CD4-positive, alpha-beta memory T cell (primary cell): ENCODE measurements around the gene UBXN11. TPM values are rescaled to one million over a fixed set of nuclear protein-coding genes. Genes with fewer than 3 reads are reported as not detected.

Experiments
- CTCF ChIA-PET: fragments of 350-600 bp; sonication (Branson Sonifier 250); formaldehyde crosslinking; loops from one replicate; lab custom pipeline; 2021; ENCODE audit warnings: inconsistent platforms; ENCODE audit not compliant: partially characterized antibody; lab: Charles Lee
- POLR2A ChIA-PET: fragments of 350-600 bp; sonication (Branson Sonifier 250); formaldehyde crosslinking; loops from one replicate; lab custom pipeline; 2021; ENCODE audit not compliant: partially characterized antibody; lab: Charles Lee
- DNase-seq, 5 donors: peaks; one replicate each; pipeline versions ENCODE4 v3.0.0 to v3.0.0-alpha.2; 2020 to 2022; ENCODE audit warnings: mixed read lengths in 1 of 5
- H3K27ac ChIP-seq: one replicate; pipeline ENCODE4 v1.7.0; 2013; ENCODE audit warnings: low read depth, low read length
- H3K27me3 ChIP-seq: 2 replicates; pipeline ENCODE4 v1.7.0; 2013; ENCODE audit warnings: mild to moderate bottlenecking, low read length, moderate library complexity; ENCODE audit not compliant: insufficient read depth
- H3K36me3 ChIP-seq: 2 replicates; pipeline ENCODE4 v1.7.0; 2013; ENCODE audit warnings: mild to moderate bottlenecking, low read length, moderate library complexity; ENCODE audit not compliant: insufficient read depth
- H3K4me1 ChIP-seq: 2 replicates; pipeline ENCODE4 v1.7.0; 2013; ENCODE audit warnings: mild to moderate bottlenecking, low read length, moderate library complexity; ENCODE audit not compliant: insufficient read depth
- H3K4me3 ChIP-seq, 2 donors: one replicate each; pipeline ENCODE4 v1.7.0; 2013; ENCODE audit warnings: low read length in 2 of 2, mild to moderate bottlenecking in 1 of 2
- H3K9me3 ChIP-seq, 2 donors: one replicate each; pipeline ENCODE4 v1.7.0; 2013; ENCODE audit warnings: low read length in 2 of 2, control low read depth in 1 of 2; ENCODE audit not compliant: control insufficient read depth in 1 of 2
- H3K27ac Mint-ChIP-seq, 7 donors: one replicate each; pipeline ENCODE4 v1.8.0; 2020 to 2021; ENCODE audit warnings: mixed read lengths in 7 of 7, mild to moderate bottlenecking in 6 of 7, inconsistent platforms in 3 of 7, moderate library complexity in 3 of 7
- H3K27me3 Mint-ChIP-seq, 2 donors: one replicate each; pipeline ENCODE4 v1.8.0; 2020 to 2021; ENCODE audit warnings: mixed read lengths in 2 of 2
- H3K36me3 Mint-ChIP-seq, 2 donors: one replicate each; pipeline ENCODE4 v1.8.0; 2020 to 2021; ENCODE audit warnings: mixed read lengths in 2 of 2, inconsistent platforms in 1 of 2, mild to moderate bottlenecking in 1 of 2
- H3K4me1 Mint-ChIP-seq, 4 donors: one replicate each; pipeline ENCODE4 v1.8.0; 2020 to 2021; ENCODE audit warnings: mixed read lengths in 4 of 4, mild to moderate bottlenecking in 1 of 4
- H3K4me3 Mint-ChIP-seq, 8 donors: one replicate each; pipeline ENCODE4 v1.8.0; 2020 to 2021; ENCODE audit warnings: mixed read lengths in 8 of 8, mild to moderate bottlenecking in 7 of 8, moderate library complexity in 6 of 8, inconsistent platforms in 3 of 8
- H3K9me3 Mint-ChIP-seq, 8 donors: one replicate each; pipeline ENCODE4 v1.8.0; 2020 to 2021; ENCODE audit warnings: mixed read lengths in 8 of 8, mild to moderate bottlenecking in 5 of 8, inconsistent platforms in 3 of 8, moderate library complexity in 1 of 8
- intact Hi-C: fragments of 100-400 bp; cut with micrococcal nuclease; formaldehyde crosslinking; loops from one replicate; pipeline ENCODE4 v1.15.1; 2023
- polyA plus RNA-seq, 2 donors: library from polyadenylated mRNA; unstranded; fragments of 300-500 nt; fragmentation: Illumina TruSeq; gene quantifications; one replicate each; pipeline ENCODE4 v1.2.3, GENCODE V29; 2021
- total RNA-seq, 2 experiments: library from RNA; stranded (reverse); gene quantifications; one replicate each; pipeline ENCODE4 v1.2.3, GENCODE V29; 2021

UBXN11 gene
- total and polyA plus RNA-seq, 4 experiments from 2014 or later = 13.3 to 117 (median 66.4) TPM

- POLR2A ChIA-PET = interaction anchor here (33.0 to 38.6 kb wide), 2 partner anchors 8 to 11 kb away, joined by 3358 read pairs; partner anchors contain the start of genes CD52, SH3BGRL3 and UBXN11
- H3K4me3 Mint-ChIP-seq = no peak overlapping the region
Observed at GRCh38 chr1:26300578-26301275, 5.7 kb downstream of the UBXN11 start.

GRCh38 chr1:26297791-26298124, 8.7 kb downstream of the UBXN11 start:
- peaks cover 0 to 4% of the 10 kb centered on the region in 2 donors for H3K36me3 Mint-ChIP-seq
- Histone ChIP-seq H3K9me3 (no peaks in the 10 kb centered on the region), H3K4me1 (peaks cover 4% of the 10 kb centered on the region), H3K36me3 (no peaks in the 10 kb centered on the region), H3K4me3 (no peak overlapping the region), H3K27me3 (no peaks in the 10 kb centered on the region), H3K27ac (no peak overlapping the region)
- intact Hi-C loops = no loop called here
- H3K9me3 Mint-ChIP-seq = no peaks in the 10 kb centered on the region
- H3K4me3 Mint-ChIP-seq = no peak overlapping the region
- peak overlapping the region in 2 of 7 donors; percentile 46 to 56 for H3K27ac Mint-ChIP-seq
- ChIA-PET POLR2A (interaction anchor here (33.0 to 38.6 kb wide), 2 partner anchors 5 to 14 kb away, joined by 3358 read pairs; partner anchors contain the start of genes CD52, SH3BGRL3 and UBXN11), CTCF (interaction anchor here (2.9 kb wide), 2 partner anchors 13 to 20 kb away, joined by 11 read pairs; partner anchors contain the start of gene CD52)
- no peak for DNase-seq
- H3K4me1 Mint-ChIP-seq = peaks cover 7 to 30% (median 20%) of the 10 kb centered on the region in 4 donors
- H3K27me3 Mint-ChIP-seq = no peaks in the 10 kb centered on the region

More at GRCh38 chr1:26300578-26301275, 5.7 kb downstream of the UBXN11 start:
- CTCF ChIA-PET = interaction anchor here (1.1 to 2.9 kb wide), 5 partner anchors 12 to 63 kb away, joined by 3 to 21 read pairs (median 7); partner anchors contain the start of gene CD52
- intact Hi-C loops = no loop called here
- H3K9me3 Mint-ChIP-seq = no peaks in the 10 kb centered on the region
- DNase-seq = no peak
- Histone ChIP-seq H3K4me1 (peaks cover 6% of the 10 kb centered on the region), H3K27ac (no peak overlapping the region), H3K4me3 (no peak overlapping the region), H3K36me3 (no peaks in the 10 kb centered on the region), H3K9me3 (no peaks in the 10 kb centered on the region), H3K27me3 (no peaks in the 10 kb centered on the region)
- H3K4me1 Mint-ChIP-seq = peaks cover 4 to 22% (median 11%) of the 10 kb centered on the region in 4 donors
- peaks cover 0 to 4% of the 10 kb centered on the region in 2 donors for H3K36me3 Mint-ChIP-seq
- no peaks in the 10 kb centered on the region for H3K27me3 Mint-ChIP-seq
- H3K27ac Mint-ChIP-seq = peak overlapping the region in 3 of 7 donors; percentile 22 to 73 (median 48)

GRCh38 chr1:26297057-26297790, 9.2 kb downstream of the UBXN11 start:
- H3K4me3 Mint-ChIP-seq = no peak overlapping the region
- peak overlapping the region in 2 of 7 donors; percentile 36 to 65 for H3K27ac Mint-ChIP-seq
- H3K27me3 ChIP-seq = no peaks in the 10 kb centered on the region
- intact Hi-C loops = no loop called here
- H3K4me3 ChIP-seq = no peak overlapping the region
- H3K4me1 Mint-ChIP-seq = peaks cover 7 to 34% (median 19%) of the 10 kb centered on the region in 4 donors
- H3K36me3 ChIP-seq = no peaks in the 10 kb centered on the region
- no peaks in the 10 kb centered on the region for H3K27me3 Mint-ChIP-seq
- no peaks in the 10 kb centered on the region for H3K9me3 Mint-ChIP-seq
- no peak overlapping the region for H3K27ac ChIP-seq
- peaks cover 10% of the 10 kb centered on the region for H3K4me1 ChIP-seq
- CTCF ChIA-PET = interaction anchor here (2.9 kb wide), 1 partner anchor 12 kb away, joined by 11 read pairs; no protein-coding TSS in a partner anchor
- no peaks in the 10 kb centered on the region for H3K9me3 ChIP-seq
- DNase-seq = no peak
- peaks cover 0 to 4% of the 10 kb centered on the region in 2 donors for H3K36me3 Mint-ChIP-seq
- POLR2A ChIA-PET = interaction anchor here (33.0 to 38.6 kb wide), 2 partner anchors 4 to 15 kb away, joined by 3358 read pairs; partner anchors contain the start of genes CD52, SH3BGRL3 and UBXN11

- CTCF ChIA-PET = interaction anchor here (1.1 to 2.9 kb wide), 2 partner anchors 11 to 67 kb away, joined by 4 to 11 read pairs; no protein-coding TSS in a partner anchor
- H3K4me1 Mint-ChIP-seq = peaks cover 12 to 42% (median 25%) of the 10 kb centered on the region in 4 donors
- H3K36me3 ChIP-seq = no peaks in the 10 kb centered on the region
Observed at GRCh38 chr1:26296340-26297056, 9.9 kb downstream of the UBXN11 start.

GRCh38 chr1:26295194-26296138, 11.0 kb downstream of the UBXN11 start:
- Histone ChIP-seq H3K4me1 (peaks cover 27% of the 10 kb centered on the region), H3K27me3 (no peaks in the 10 kb centered on the region), H3K4me3 (no peak overlapping the region), H3K36me3 (no peaks in the 10 kb centered on the region), H3K9me3 (no peaks in the 10 kb centered on the region), H3K27ac (no peak overlapping the region)
- peaks cover 0 to 4% of the 10 kb centered on the region in 2 donors for H3K36me3 Mint-ChIP-seq
- H3K27me3 Mint-ChIP-seq = no peaks in the 10 kb centered on the region
- H3K9me3 Mint-ChIP-seq = no peaks in the 10 kb centered on the region
- CTCF ChIA-PET = interaction anchor here (1.1 to 21.6 kb wide), 3 partner anchors 10 to 68 kb away, joined by 4 to 1027 read pairs (median 11); partner anchors contain the start of genes CD52 and UBXN11
- POLR2A ChIA-PET = interaction anchor here (0.8 to 38.6 kb wide), 5 partner anchors 2 to 83 kb away, joined by 3 to 3358 read pairs (median 10); partner anchors contain the start of genes CD52, SH3BGRL3 and UBXN11
- peak overlapping the region in 1 of 8 donors; percentile 39 for H3K4me3 Mint-ChIP-seq
- peaks cover 18 to 52% (median 32%) of the 10 kb centered on the region in 4 donors for H3K4me1 Mint-ChIP-seq
- DNase-seq = no peak
- intact Hi-C loops = no loop called here
- H3K27ac Mint-ChIP-seq = peak overlapping the region; percentile 38 to 93 (median 87)

More at GRCh38 chr1:26296340-26297056, 9.9 kb downstream of the UBXN11 start:
- no peaks in the 10 kb centered on the region for H3K27me3 ChIP-seq
- no peaks in the 10 kb centered on the region for H3K27me3 Mint-ChIP-seq
- H3K4me3 Mint-ChIP-seq = no peak overlapping the region
- H3K27ac ChIP-seq = no peak overlapping the region
- peaks cover 17% of the 10 kb centered on the region for H3K4me1 ChIP-seq
- H3K36me3 Mint-ChIP-seq = peaks cover 0 to 4% of the 10 kb centered on the region in 2 donors
- POLR2A ChIA-PET = interaction anchor here (0.8 to 38.6 kb wide), 3 partner anchors 3 to 62 kb away, joined by 3 to 3358 read pairs (median 3358); partner anchors contain the start of genes CD52, SH3BGRL3 and UBXN11
- no peak for DNase-seq
- H3K27ac Mint-ChIP-seq = peak overlapping the region in 5 of 7 donors; percentile 22 to 81 (median 64)
- no peaks in the 10 kb centered on the region for H3K9me3 ChIP-seq
- intact Hi-C loops = no loop called here
- H3K4me3 ChIP-seq = no peak overlapping the region
- H3K9me3 Mint-ChIP-seq = no peaks in the 10 kb centered on the region
